Immature natural killer cell (primary cell): Measurements from ENCODE around the gene ALG6. TPM values are rescaled to one million over a fixed set of nuclear protein-coding genes. Genes with fewer than 3 reads are reported as not detected.

Experiments
- DNase-seq, 3 donors: peaks; one replicate each; pipeline ENCODE4 v3.0.0; 2022; ENCODE audit warnings: mixed read lengths in 1 of 3
- H3K27ac Mint-ChIP-seq, 6 donors: one replicate each; pipeline ENCODE4 v1.8.0; 2020; ENCODE audit warnings: mixed read lengths in 6 of 6, mild to moderate bottlenecking in 5 of 6, inconsistent platforms in 4 of 6, moderate library complexity in 3 of 6
- H3K27me3 Mint-ChIP-seq, 3 donors: one replicate each; pipeline ENCODE4 v1.8.0; 2020 to 2021; ENCODE audit warnings: low read depth in 3 of 3, mild to moderate bottlenecking in 3 of 3, mixed read lengths in 3 of 3, moderate library complexity in 3 of 3, inconsistent platforms in 1 of 3
- H3K36me3 Mint-ChIP-seq, 3 donors: one replicate each; pipeline ENCODE4 v1.8.0; 2020; ENCODE audit warnings: mixed read lengths in 3 of 3, inconsistent platforms in 2 of 3, mild to moderate bottlenecking in 2 of 3
- H3K4me1 Mint-ChIP-seq, 2 donors: one replicate each; pipeline ENCODE4 v1.8.0; 2020; ENCODE audit warnings: inconsistent platforms in 2 of 2, mild to moderate bottlenecking in 2 of 2, mixed read lengths in 2 of 2, moderate library complexity in 1 of 2
- H3K4me3 Mint-ChIP-seq, 5 donors: one replicate each; pipeline ENCODE4 v1.8.0; 2020; ENCODE audit warnings: mild to moderate bottlenecking in 5 of 5, mixed read lengths in 5 of 5, inconsistent platforms in 3 of 5, moderate library complexity in 3 of 5
- H3K9me3 Mint-ChIP-seq, 6 donors: one replicate each; pipeline ENCODE4 v1.8.0; 2020; ENCODE audit warnings: mild to moderate bottlenecking in 6 of 6, mixed read lengths in 6 of 6, inconsistent platforms in 4 of 6, moderate library complexity in 3 of 6
- polyA plus RNA-seq, 3 donors: library from polyadenylated mRNA; unstranded; fragments of 300-500 nt; fragmentation: Illumina TruSeq; gene quantifications; one replicate each; pipeline ENCODE4 v1.2.3, GENCODE V29; 2021

Gene ALG6
- 10 to 100 TPM; 16.5 to 29.9 (median 20.7) TPM for polyA plus RNA-seq

GRCh38 chr1:63367215-63368103 lies at the start of gene ALG6:
Gene ALG6, plus strand, starts transcription at chr1:63367627. Its CDS starts 3,351 bp downstream, at chr1:63370978.
- Mint-ChIP-seq H3K27me3 (peaks cover 2 to 16% (median 2%) of the 10 kb centered on the region in 3 donors), H3K4me3 (peak within 1 kb of the TSS; percentile 92 to 97 (median 96)), H3K27ac (peak within 1 kb of the TSS; percentile 85 to 97 (median 91)), H3K4me1 (peaks cover 22 to 30% of the 10 kb centered on the region in 2 donors), H3K9me3 (no peaks in the 10 kb centered on the region), H3K36me3 (peaks cover 4 to 14% (median 8%) of the 10 kb centered on the region in 3 donors)
- peak; percentile 96 to 97 (median 96) for DNase-seq

GRCh38 chr1:63317817-63318152 lies 49.6 kb upstream of the ALG6 start:
- no peak for DNase-seq
- no peak overlapping the region for H3K27ac Mint-ChIP-seq
- peaks cover 33 to 35% of the 10 kb centered on the region in 2 donors for H3K4me1 Mint-ChIP-seq
- peaks cover 49 to 63% (median 57%) of the 10 kb centered on the region in 3 donors for H3K27me3 Mint-ChIP-seq
- peaks cover 3 to 4% (median 3%) of the 10 kb centered on the region in 3 donors for H3K36me3 Mint-ChIP-seq
- H3K4me3 Mint-ChIP-seq = peak overlapping the region; percentile 42 to 72 (median 65)
- H3K9me3 Mint-ChIP-seq = peaks cover 6 to 28% (median 9%) of the 10 kb centered on the region in 6 donors

GRCh38 chr1:63318201-63318979 lies 49.0 kb upstream of the ALG6 start:
- Mint-ChIP-seq H3K4me3 (peak overlapping the region; percentile 42 to 72 (median 65)), H3K36me3 (peaks cover 3 to 4% (median 3%) of the 10 kb centered on the region in 3 donors), H3K4me1 (peaks cover 34 to 35% of the 10 kb centered on the region in 2 donors), H3K9me3 (peaks cover 6 to 28% (median 9%) of the 10 kb centered on the region in 6 donors), H3K27ac (peak overlapping the region in 2 of 6 donors; percentile 19 to 59), H3K27me3 (peaks cover 50 to 61% (median 58%) of the 10 kb centered on the region in 3 donors)
- no peak for DNase-seq

GRCh38 chr1:63319046-63320021 lies 48.1 kb upstream of the ALG6 start:
- Mint-ChIP-seq H3K4me3 (peak overlapping the region in 3 of 5 donors; percentile 29 to 60 (median 30)), H3K4me1 (peaks cover 36 to 37% of the 10 kb centered on the region in 2 donors), H3K27me3 (peaks cover 52 to 59% (median 59%) of the 10 kb centered on the region in 3 donors), H3K27ac (peak overlapping the region in 3 of 6 donors; percentile 1 to 59 (median 19)), H3K36me3 (peaks cover 3 to 4% (median 3%) of the 10 kb centered on the region in 3 donors), H3K9me3 (peaks cover 6 to 28% (median 9%) of the 10 kb centered on the region in 6 donors)
- no peak for DNase-seq

- peak overlapping the region in 2 of 6 donors; percentile 16 to 59 for H3K27ac Mint-ChIP-seq
- H3K4me1 Mint-ChIP-seq = peaks cover 39 to 45% of the 10 kb centered on the region in 2 donors
- peak in 1 of 3 donors; percentile 5 for DNase-seq
- H3K9me3 Mint-ChIP-seq = peaks cover 6 to 35% (median 10%) of the 10 kb centered on the region in 6 donors
- H3K27me3 Mint-ChIP-seq = peaks cover 56 to 67% (median 65%) of the 10 kb centered on the region in 3 donors
- H3K4me3 Mint-ChIP-seq = peak overlapping the region in 3 of 5 donors; percentile 21 to 89 (median 62)
- H3K36me3 Mint-ChIP-seq = peaks cover 3 to 4% (median 3%) of the 10 kb centered on the region in 3 donors
Observed at GRCh38 chr1:63320022-63320721, 47.3 kb upstream of the ALG6 start.

- Mint-ChIP-seq H3K36me3 (peaks cover under 1 to 4% (median 3%) of the 10 kb centered on the region in 3 donors), H3K9me3 (peaks cover 6 to 43% (median 11%) of the 10 kb centered on the region in 6 donors), H3K4me1 (peaks cover 37 to 46% of the 10 kb centered on the region in 2 donors), H3K27ac (peak overlapping the region in 3 of 6 donors; percentile 33 to 81 (median 70)), H3K27me3 (peaks cover 62 to 74% (median 70%) of the 10 kb centered on the region in 3 donors), H3K4me3 (peak overlapping the region; percentile 73 to 90 (median 86))
- no peak for DNase-seq
Observed at GRCh38 chr1:63321066-63321784, 46.2 kb upstream of the ALG6 start.

- Mint-ChIP-seq H3K4me3 (peak overlapping the region; percentile 73 to 90 (median 86)), H3K9me3 (peaks cover 6 to 48% (median 12%) of the 10 kb centered on the region in 6 donors), H3K27me3 (peaks cover 64 to 75% (median 71%) of the 10 kb centered on the region in 3 donors), H3K4me1 (peaks cover 35 to 49% of the 10 kb centered on the region in 2 donors), H3K36me3 (peaks cover 0 to 4% (median 3%) of the 10 kb centered on the region in 3 donors), H3K27ac (peak overlapping the region in 3 of 6 donors; percentile 33 to 81 (median 70))
- no peak for DNase-seq
Observed at GRCh38 chr1:63321785-63322113, 45.7 kb upstream of the ALG6 start.

GRCh38 chr1:63322114-63322943 lies 45.1 kb upstream of the ALG6 start, which contains the start of gene FOXD3:
Gene FOXD3, plus strand, starts transcription at chr1:63322567. Its CDS starts 492 bp downstream, at chr1:63323059.
- H3K27ac Mint-ChIP-seq = peak within 1 kb of the TSS in 3 of 6 donors; percentile 33 to 81 (median 70)
- peaks cover 6 to 52% (median 13%) of the 10 kb centered on the region in 6 donors for H3K9me3 Mint-ChIP-seq
- peaks cover 0 to 6% (median 4%) of the 10 kb centered on the region in 3 donors for H3K36me3 Mint-ChIP-seq
- DNase-seq = peak in 1 of 3 donors; percentile 24
- peak within 1 kb of the TSS; percentile 83 to 90 (median 86) for H3K4me3 Mint-ChIP-seq
- H3K27me3 Mint-ChIP-seq = peaks cover 69 to 81% (median 77%) of the 10 kb centered on the region in 3 donors
- H3K4me1 Mint-ChIP-seq = peaks cover 37 to 55% of the 10 kb centered on the region in 2 donors

GRCh38 chr1:63322944-63323864 lies 44.2 kb upstream of the ALG6 start:
- DNase-seq = peak; percentile 41 to 51 (median 48)
- Mint-ChIP-seq H3K27me3 (peaks cover 71 to 82% (median 79%) of the 10 kb centered on the region in 3 donors), H3K4me3 (peak overlapping the region; percentile 83 to 89 (median 84)), H3K4me1 (peaks cover 31 to 52% of the 10 kb centered on the region in 2 donors), H3K36me3 (peaks cover 0 to 7% (median 4%) of the 10 kb centered on the region in 3 donors), H3K27ac (peak overlapping the region in 3 of 6 donors; percentile 17 to 61 (median 39)), H3K9me3 (peaks cover 6 to 56% (median 15%) of the 10 kb centered on the region in 6 donors)
